ENCODE data around the gene TMEM270. TPM values are rescaled to one million over a fixed set of nuclear protein-coding genes. Genes with fewer than 3 reads are reported as not detected.
"Not testable (repeated sequence)": the region's sequence is repeated elsewhere in the genome, so short reads cannot be mapped to it uniquely, and the experiment has no call there.

TMEM270 gene
- total and polyA plus RNA-seq, 2 donors (not counting 1 experiment from before 2014, with no cell fraction given) = not detected

DNA sequence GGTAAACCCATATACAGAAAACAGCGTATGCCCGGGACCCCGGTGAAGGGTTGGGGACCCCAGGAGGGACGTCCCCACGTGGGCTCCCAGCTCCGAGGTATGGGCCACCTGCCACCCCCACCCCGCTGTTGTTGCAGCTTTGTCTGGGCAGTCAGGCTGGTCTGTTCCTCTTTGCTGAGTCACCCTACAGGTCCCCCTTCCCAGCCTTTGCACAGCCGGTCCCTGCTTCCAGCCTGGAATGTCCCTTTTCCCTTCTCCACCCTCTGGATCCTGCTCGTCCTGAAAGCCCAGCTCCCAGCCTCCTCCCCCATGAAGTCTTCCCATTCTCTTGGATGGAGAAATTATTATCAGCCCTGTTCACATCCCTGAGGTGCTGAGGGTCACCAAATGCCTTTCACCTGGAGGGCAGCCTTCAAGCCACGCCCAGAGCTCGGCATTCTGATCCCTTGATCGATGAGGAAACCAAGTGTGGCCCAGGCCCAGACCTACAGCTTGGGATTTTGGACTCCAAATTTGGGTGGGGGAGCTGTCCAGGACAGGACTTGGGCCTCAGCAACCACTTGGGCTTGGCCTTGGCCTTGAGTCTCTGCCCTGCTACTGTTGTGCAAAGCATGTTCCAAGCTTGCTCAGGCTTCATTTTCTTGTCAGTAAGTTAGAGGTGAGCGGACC is 27.6 kb upstream of the TMEM270 start:
- Histone ChIP-seq H3K4me1 (ENCODE audit: control insufficient read depth in 2 of 2, insufficient read depth in 2 of 2, low read length in 2 of 2) (peaks cover 0 to under 1% of the 10 kb centered on the region in 2 donors), H3K4me3 (ENCODE audit: control extremely low read depth in 1 of 5, extremely low read depth in 1 of 5, insufficient read depth in 1 of 5, low read depth in 2 of 5, low read length in 4 of 5) (no peak overlapping the region), H2AFZ (ENCODE audit: insufficient read depth, low read depth, low read length, poor library complexity, severe bottlenecking) (no peak overlapping the region), H3K4me2 (replicated peaks; ENCODE audit: low read depth, low read length, poor library complexity, severe bottlenecking) (no peak overlapping the region), H3K27ac (ENCODE audit: low read length in 2 of 2) (no peak overlapping the region), H3K79me2 (ENCODE audit: control insufficient read depth, insufficient read depth, low read length) (no peaks in the 10 kb centered on the region), H3K27me3 (replicated peaks in 1 of 4; ENCODE audit: control extremely low read depth in 1 of 4, control insufficient read depth in 3 of 4, insufficient read depth in 4 of 4, low read length in 3 of 4) (no peaks in the 10 kb centered on the region), H3K9me3 (ENCODE audit: control extremely low read depth in 1 of 3, control insufficient read depth in 2 of 3, insufficient read depth in 1 of 3, low read length in 2 of 3) (no peaks in the 10 kb centered on the region), H3K9ac (ENCODE audit: low read length) (no peak overlapping the region), H3K36me3 (replicated peaks in 1 of 2; ENCODE audit: control extremely low read depth in 1 of 2, control insufficient read depth in 1 of 2, extremely low read depth in 1 of 2, insufficient read depth in 2 of 2, low read length in 1 of 2) (no peaks in the 10 kb centered on the region), H4K20me1 (ENCODE audit: control insufficient read depth, insufficient read depth, low read length, poor library complexity, severe bottlenecking) (no peaks in the 10 kb centered on the region)
- Mint-ChIP-seq H3K4me1 (peaks cover 7% of the 10 kb centered on the region), H3K27ac (no peak overlapping the region), H3K9me3 (ENCODE audit: insufficient read depth) (no peaks in the 10 kb centered on the region), H3K27me3 (no peaks in the 10 kb centered on the region), H3K4me3 (no peak overlapping the region)
- TF ChIP-seq, protein P1, sequence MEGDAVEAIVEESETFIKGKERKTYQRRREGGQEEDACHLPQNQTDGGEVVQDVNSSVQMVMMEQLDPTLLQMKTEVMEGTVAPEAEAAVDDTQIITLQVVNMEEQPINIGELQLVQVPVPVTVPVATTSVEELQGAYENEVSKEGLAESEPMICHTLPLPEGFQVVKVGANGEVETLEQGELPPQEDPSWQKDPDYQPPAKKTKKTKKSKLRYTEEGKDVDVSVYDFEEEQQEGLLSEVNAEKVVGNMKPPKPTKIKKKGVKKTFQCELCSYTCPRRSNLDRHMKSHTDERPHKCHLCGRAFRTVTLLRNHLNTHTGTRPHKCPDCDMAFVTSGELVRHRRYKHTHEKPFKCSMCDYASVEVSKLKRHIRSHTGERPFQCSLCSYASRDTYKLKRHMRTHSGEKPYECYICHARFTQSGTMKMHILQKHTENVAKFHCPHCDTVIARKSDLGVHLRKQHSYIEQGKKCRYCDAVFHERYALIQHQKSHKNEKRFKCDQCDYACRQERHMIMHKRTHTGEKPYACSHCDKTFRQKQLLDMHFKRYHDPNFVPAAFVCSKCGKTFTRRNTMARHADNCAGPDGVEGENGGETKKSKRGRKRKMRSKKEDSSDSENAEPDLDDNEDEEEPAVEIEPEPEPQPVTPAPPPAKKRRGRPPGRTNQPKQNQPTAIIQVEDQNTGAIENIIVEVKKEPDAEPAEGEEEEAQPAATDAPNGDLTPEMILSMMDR (IDR thresholded peaks at IDR 0.05) = no peak
- TF ChIP-seq EZH2 (IDR thresholded peaks at IDR 0.05; ENCODE audit: borderline replicate concordance, insufficient read depth, low read depth, low read length, poor library complexity, severe bottlenecking) = no peak
- ChIA-PET CTCF (no interaction called here), POLR2A (no interaction called here)
- 71% methylated on average over 12 of the region's 13 CpGs for WGBS (ENCODE audit: insufficient coverage)
- intact Hi-C loops (cut with micrococcal nuclease) = no loop called here
- ATAC-seq (ENCODE audit: low read depth) (no peak), DNase-seq (no peak)

DNA sequence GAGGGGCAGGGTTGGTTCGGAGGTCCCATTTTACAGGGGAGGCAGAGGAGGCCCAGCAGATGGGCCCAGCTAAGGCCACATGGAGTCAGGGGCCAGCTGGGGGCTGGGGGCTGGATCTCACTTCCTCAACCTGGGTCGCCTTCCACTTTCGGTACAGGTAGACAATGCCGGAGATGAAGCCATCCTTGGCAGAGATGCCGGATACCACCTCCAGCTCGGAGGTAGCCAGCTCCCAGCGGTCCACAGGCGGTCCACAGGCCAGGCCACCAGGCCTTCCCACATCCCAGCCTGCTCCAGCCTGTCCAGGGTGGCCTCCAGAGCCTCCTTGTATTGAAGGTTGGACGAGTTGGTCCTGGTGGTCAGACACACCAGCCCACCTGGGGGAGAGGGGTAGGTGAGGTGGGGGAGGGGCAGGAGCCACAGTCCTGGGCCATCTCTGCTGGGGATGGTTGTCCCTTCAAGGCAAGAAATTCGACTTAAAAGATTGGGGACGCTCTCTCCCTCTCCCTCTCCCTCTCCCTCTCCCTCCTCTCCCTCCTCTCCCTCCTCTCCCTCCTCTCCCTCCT is 26.2 kb upstream of the TMEM270 start:
- POLR2A ChIA-PET = no interaction called here
- no peaks in the 10 kb centered on the region for H4K20me1 ChIP-seq (ENCODE audit: control insufficient read depth, insufficient read depth, low read length, poor library complexity, severe bottlenecking)
- TF ChIP-seq EZH2 (IDR thresholded peaks at IDR 0.05; ENCODE audit: borderline replicate concordance, insufficient read depth, low read depth, low read length, poor library complexity, severe bottlenecking) = no peak
- TF ChIP-seq, protein P1 (IDR thresholded peaks at IDR 0.05) = no peak
- Mint-ChIP-seq H3K4me3 (no peak overlapping the region), H3K9me3 (ENCODE audit: insufficient read depth) (no peaks in the 10 kb centered on the region), H3K27me3 (no peaks in the 10 kb centered on the region), H3K4me1 (no peaks in the 10 kb centered on the region), H3K27ac (no peak overlapping the region)
- no peaks in the 10 kb centered on the region for H3K9me3 ChIP-seq (ENCODE audit: control extremely low read depth in 1 of 3, control insufficient read depth in 2 of 3, insufficient read depth in 1 of 3, low read length in 2 of 3)
- WGBS (ENCODE audit: insufficient coverage) = 96% methylated on average over 9 of the region's 11 CpGs
- H3K27me3 ChIP-seq (replicated peaks in 1 of 4; ENCODE audit: control extremely low read depth in 1 of 4, control insufficient read depth in 3 of 4, insufficient read depth in 4 of 4, low read length in 3 of 4) = no peaks in the 10 kb centered on the region
- no peaks in the 10 kb centered on the region for H3K4me1 ChIP-seq (ENCODE audit: control insufficient read depth in 2 of 2, insufficient read depth in 2 of 2, low read length in 2 of 2)
- H3K27ac ChIP-seq (ENCODE audit: low read length in 2 of 2) = no peak overlapping the region
- H3K9ac ChIP-seq (ENCODE audit: low read length) = no peak overlapping the region
- no peak for DNase-seq
- H3K4me2 ChIP-seq (replicated peaks; ENCODE audit: low read depth, low read length, poor library complexity, severe bottlenecking) = no peak overlapping the region
- no peak for ATAC-seq (ENCODE audit: low read depth)
- no peaks in the 10 kb centered on the region for H3K36me3 ChIP-seq (replicated peaks in 1 of 2; ENCODE audit: control extremely low read depth in 1 of 2, control insufficient read depth in 1 of 2, extremely low read depth in 1 of 2, insufficient read depth in 2 of 2, low read length in 1 of 2)
- no peaks in the 10 kb centered on the region for H3K79me2 ChIP-seq (ENCODE audit: control insufficient read depth, insufficient read depth, low read length)
- intact Hi-C loops (cut with micrococcal nuclease) = no loop called here
- H2AFZ ChIP-seq (ENCODE audit: insufficient read depth, low read depth, low read length, poor library complexity, severe bottlenecking) = no peak overlapping the region
- H3K4me3 ChIP-seq (ENCODE audit: control extremely low read depth in 1 of 5, extremely low read depth in 1 of 5, insufficient read depth in 1 of 5, low read depth in 2 of 5, low read length in 4 of 5) = no peak overlapping the region
- CTCF ChIA-PET = no interaction called here

DNA sequence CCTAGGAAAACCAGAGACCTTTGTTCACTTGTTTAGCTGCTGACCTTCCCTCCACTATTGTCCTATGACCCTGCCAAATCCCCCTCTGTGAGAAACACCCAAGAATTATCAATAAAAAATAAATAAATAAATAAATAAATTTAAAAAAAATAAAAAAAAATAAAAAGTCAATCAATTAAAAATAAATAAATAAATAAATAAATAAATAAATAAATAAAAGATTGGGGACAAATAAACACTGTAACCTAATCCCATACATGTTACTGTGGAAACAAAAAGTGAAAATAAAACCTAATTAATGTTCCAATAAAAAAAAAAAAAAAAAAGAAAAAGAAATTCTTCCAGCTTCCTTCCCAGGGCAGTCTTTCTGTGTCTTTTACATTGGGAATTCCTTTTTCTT is 23.8 kb upstream of the TMEM270 start:
- intact Hi-C loops (cut with micrococcal nuclease); H3K36me3 ChIP-seq (replicated peaks in 1 of 2; ENCODE audit: control extremely low read depth in 1 of 2, control insufficient read depth in 1 of 2, extremely low read depth in 1 of 2, insufficient read depth in 2 of 2, low read length in 1 of 2); H3K27me3 Mint-ChIP-seq; H3K27ac Mint-ChIP-seq; H3K9me3 ChIP-seq (ENCODE audit: control extremely low read depth in 1 of 3, control insufficient read depth in 2 of 3, insufficient read depth in 1 of 3, low read length in 2 of 3); H3K4me1 Mint-ChIP-seq; H3K4me3 Mint-ChIP-seq; DNase-seq; H3K27ac ChIP-seq (ENCODE audit: low read length in 2 of 2); H3K4me3 ChIP-seq (ENCODE audit: control extremely low read depth in 1 of 5, extremely low read depth in 1 of 5, insufficient read depth in 1 of 5, low read depth in 2 of 5, low read length in 4 of 5); CTCF ChIA-PET; H3K27me3 ChIP-seq (replicated peaks in 1 of 4; ENCODE audit: control extremely low read depth in 1 of 4, control insufficient read depth in 3 of 4, insufficient read depth in 4 of 4, low read length in 3 of 4); H2AFZ ChIP-seq (ENCODE audit: insufficient read depth, low read depth, low read length, poor library complexity, severe bottlenecking); H3K4me2 ChIP-seq (replicated peaks; ENCODE audit: low read depth, low read length, poor library complexity, severe bottlenecking); H3K9ac ChIP-seq (ENCODE audit: low read length); H4K20me1 ChIP-seq (ENCODE audit: control insufficient read depth, insufficient read depth, low read length, poor library complexity, severe bottlenecking); H3K79me2 ChIP-seq (ENCODE audit: control insufficient read depth, insufficient read depth, low read length); ATAC-seq (ENCODE audit: low read depth); H3K4me1 ChIP-seq (ENCODE audit: control insufficient read depth in 2 of 2, insufficient read depth in 2 of 2, low read length in 2 of 2); POLR2A ChIA-PET; H3K9me3 Mint-ChIP-seq (ENCODE audit: insufficient read depth): not testable (repeated sequence)

Measured in B cell (primary cell).